ENCODE data around the gene ZMYND12. TPM values are rescaled to one million over a fixed set of nuclear protein-coding genes. Genes with fewer than 3 reads are reported as not detected.
A peak's percentile ranks its signal among the peaks of the same experiment; 100 is the strongest.

ZMYND12 gene
- total RNA-seq, 1 donor from 2014 or later: 2.6 TPM

DNA sequence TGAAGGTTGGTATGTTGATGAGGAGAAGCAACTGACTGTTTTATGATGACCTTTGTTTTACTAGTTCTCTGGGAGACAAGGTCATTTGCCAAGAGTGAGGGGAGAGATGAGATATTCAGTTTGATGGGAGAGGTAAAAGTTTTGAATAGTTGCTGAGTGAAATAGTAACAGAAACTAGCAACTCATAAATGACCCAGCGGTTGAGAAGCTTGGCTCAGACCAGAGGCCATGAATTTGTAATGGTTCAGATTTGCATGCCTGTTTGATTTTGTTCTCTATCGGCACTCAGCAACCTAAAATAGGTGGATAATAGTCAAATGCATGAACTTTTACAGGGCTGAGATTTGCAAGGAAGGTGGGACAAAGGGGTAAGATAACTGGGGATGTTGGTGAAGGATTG lies 13.9 kb upstream of the ZMYND12 start:
- Histone ChIP-seq H3K9me3 (replicated peaks) (no peaks in the 10 kb centered on the region), H3K27ac (replicated peaks) (no peak overlapping the region), H3K27me3 (ENCODE audit: low read depth) (no peaks in the 10 kb centered on the region), H3K36me3 (no peaks in the 10 kb centered on the region), H3K4me1 (no peaks in the 10 kb centered on the region), H3K4me3 (no peak overlapping the region)
- intact Hi-C loops (cut with micrococcal nuclease): no loop called here
- TF ChIP-seq, protein P1, sequence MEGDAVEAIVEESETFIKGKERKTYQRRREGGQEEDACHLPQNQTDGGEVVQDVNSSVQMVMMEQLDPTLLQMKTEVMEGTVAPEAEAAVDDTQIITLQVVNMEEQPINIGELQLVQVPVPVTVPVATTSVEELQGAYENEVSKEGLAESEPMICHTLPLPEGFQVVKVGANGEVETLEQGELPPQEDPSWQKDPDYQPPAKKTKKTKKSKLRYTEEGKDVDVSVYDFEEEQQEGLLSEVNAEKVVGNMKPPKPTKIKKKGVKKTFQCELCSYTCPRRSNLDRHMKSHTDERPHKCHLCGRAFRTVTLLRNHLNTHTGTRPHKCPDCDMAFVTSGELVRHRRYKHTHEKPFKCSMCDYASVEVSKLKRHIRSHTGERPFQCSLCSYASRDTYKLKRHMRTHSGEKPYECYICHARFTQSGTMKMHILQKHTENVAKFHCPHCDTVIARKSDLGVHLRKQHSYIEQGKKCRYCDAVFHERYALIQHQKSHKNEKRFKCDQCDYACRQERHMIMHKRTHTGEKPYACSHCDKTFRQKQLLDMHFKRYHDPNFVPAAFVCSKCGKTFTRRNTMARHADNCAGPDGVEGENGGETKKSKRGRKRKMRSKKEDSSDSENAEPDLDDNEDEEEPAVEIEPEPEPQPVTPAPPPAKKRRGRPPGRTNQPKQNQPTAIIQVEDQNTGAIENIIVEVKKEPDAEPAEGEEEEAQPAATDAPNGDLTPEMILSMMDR (IDR thresholded peaks at IDR 0.05; ENCODE audit: borderline replicate concordance): no peak
- no peak for DNase-seq

DNA sequence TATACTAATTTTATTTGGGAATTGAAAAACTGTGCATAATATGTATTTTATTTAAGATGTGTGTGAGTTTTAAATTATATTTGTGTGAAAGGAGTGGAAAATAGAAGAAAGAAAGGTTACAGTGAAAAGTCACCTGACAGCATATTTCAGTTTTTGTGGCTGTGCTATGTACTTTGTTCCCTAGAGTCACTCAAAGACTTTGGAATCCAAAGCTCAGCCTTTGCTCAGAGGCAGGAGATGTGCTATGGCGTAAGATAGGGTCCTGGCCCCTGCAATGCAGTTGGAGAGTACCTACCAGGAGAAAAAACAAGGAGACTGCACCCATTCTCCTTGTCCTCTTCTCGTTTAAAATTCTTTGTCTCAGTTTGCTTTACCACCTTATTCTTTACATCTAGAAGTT lies 10.2 kb upstream of the ZMYND12 start:
- Histone ChIP-seq H3K27ac (replicated peaks) (no peak overlapping the region), H3K4me3 (no peak overlapping the region), H3K4me1 (peaks cover 16% of the 10 kb centered on the region), H3K9me3 (replicated peaks) (no peaks in the 10 kb centered on the region), H3K27me3 (ENCODE audit: low read depth) (no peaks in the 10 kb centered on the region), H3K36me3 (peaks cover 3% of the 10 kb centered on the region)
- TF ChIP-seq, protein P1 (IDR thresholded peaks at IDR 0.05; ENCODE audit: borderline replicate concordance): no peak
- no peak for DNase-seq
- intact Hi-C loops (cut with micrococcal nuclease): no loop called here

DNA sequence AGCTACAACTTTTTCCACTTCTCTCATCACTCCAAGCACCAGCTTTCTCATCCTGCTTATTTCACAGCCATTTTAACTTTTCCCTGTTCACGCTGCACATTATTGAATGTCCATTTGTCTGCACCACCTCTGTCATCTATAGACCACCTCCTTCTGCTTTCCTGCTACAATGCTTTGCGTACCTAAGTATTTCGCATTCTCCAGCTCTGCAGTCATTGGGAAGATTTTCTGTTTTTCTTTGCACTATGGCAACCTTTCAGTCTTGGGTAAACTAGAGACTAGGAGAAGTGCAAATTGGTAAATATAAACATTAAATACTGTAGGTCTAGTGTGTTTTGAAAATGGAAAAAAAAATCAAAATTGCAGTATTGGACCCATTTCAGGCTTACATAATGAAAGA lies 8.1 kb upstream of the ZMYND12 start:
- intact Hi-C loops (cut with micrococcal nuclease): no loop called here

DNA sequence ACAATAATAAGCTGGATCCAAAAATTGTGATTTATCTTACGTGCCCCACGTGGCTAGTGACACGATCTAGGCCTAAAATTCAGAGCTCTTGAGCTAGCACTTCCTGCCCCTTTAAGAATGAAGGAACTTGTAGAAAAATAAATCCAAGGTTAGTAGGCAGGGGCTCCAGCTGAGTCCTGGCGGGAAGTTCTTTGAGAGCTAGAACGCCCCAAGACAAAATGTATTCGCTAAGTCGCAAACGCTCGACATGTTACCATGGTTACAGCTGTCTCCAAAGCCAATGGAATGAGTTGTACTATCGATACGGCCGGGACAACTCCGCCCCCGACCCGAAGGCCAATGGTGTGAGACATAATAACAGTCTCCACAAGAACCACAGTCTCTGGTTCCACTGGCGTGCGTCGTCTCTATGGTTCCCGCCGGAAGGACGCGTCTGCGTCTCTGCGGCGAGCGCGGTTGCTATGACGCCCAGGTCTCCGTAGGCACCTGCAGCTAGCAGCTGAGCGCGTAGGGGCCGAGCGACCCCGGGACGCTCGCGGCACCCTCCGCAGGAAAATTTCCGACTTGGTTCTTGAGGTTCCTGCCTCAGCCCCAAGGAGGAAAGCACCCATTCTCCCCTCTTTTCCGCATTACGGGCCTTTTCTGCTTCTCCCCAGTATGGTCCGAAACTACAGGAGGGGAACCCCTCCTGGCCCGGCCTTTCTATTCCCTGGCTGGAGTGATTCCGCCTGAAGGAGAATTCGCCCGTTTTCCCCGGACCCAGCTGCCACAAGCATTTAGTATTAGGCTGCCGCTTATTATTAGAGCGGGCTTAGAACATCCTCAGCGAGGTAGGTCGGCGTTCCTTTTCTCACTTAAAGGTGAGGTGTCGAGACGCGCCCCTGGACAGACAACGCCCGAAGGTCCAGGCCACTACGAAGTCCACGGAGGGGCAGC lies 7.3 kb upstream of the ZMYND12 start, which contains the start of gene CCDC30:
Gene CCDC30 (plus strand): TSS at position 459 of the 936 bp plus-strand sequence. CDS start 17,266 bp downstream, outside the sequence.
- Histone ChIP-seq H3K4me3 (peak within 1 kb of the TSS; percentile 80), H3K36me3 (peaks cover 22% of the 10 kb centered on the region), H3K27me3 (ENCODE audit: low read depth) (no peaks in the 10 kb centered on the region), H3K27ac (replicated peaks) (peak within 1 kb of the TSS; percentile 25), H3K4me1 (peaks cover 18% of the 10 kb centered on the region), H3K9me3 (replicated peaks) (no peaks in the 10 kb centered on the region)
- intact Hi-C loops (cut with micrococcal nuclease): no loop called here
- peak; percentile 94 for DNase-seq
- TF ChIP-seq, protein P1 (IDR thresholded peaks at IDR 0.05; ENCODE audit: borderline replicate concordance): no peak

More for the DNA sequence above, 8.1 kb upstream of the ZMYND12 start:
- Histone ChIP-seq H3K27ac (replicated peaks) (no peak overlapping the region), H3K36me3 (peaks cover 20% of the 10 kb centered on the region), H3K4me3 (peak overlapping the region; percentile 80), H3K27me3 (ENCODE audit: low read depth) (no peaks in the 10 kb centered on the region), H3K4me1 (peaks cover 16% of the 10 kb centered on the region), H3K9me3 (replicated peaks) (no peaks in the 10 kb centered on the region)
- TF ChIP-seq, protein P1 (IDR thresholded peaks at IDR 0.05; ENCODE audit: borderline replicate concordance): no peak
- no peak for DNase-seq

DNA sequence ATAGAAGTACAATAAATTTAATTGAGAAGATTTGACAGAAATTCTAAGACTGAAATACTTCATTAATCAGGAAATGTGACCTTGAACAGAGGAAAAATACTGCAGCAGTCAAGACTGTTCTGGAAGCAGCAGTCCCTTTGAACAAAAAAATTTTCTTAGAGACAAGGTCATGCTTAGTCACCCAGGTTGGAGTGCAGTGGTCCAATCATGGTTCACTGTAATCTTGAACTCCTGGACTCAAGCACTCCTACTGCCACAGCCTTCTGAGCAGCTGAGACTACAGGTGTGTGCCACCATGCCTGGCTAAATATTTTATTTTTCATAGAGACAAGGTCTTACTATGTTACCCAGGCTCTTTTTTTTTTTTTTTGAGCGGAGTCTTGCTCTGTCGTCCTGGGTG lies 5.4 kb upstream of the ZMYND12 start:
- Histone ChIP-seq H3K4me3 (no peak overlapping the region), H3K27me3 (ENCODE audit: low read depth) (no peaks in the 10 kb centered on the region), H3K4me1 (peaks cover 37% of the 10 kb centered on the region), H3K36me3 (peaks cover 22% of the 10 kb centered on the region), H3K9me3 (replicated peaks) (no peaks in the 10 kb centered on the region), H3K27ac (replicated peaks) (no peak overlapping the region)
- no peak for DNase-seq
- TF ChIP-seq, protein P1 (IDR thresholded peaks at IDR 0.05; ENCODE audit: borderline replicate concordance): no peak
- intact Hi-C loops (cut with micrococcal nuclease): no loop called here
